Mammary epithelial cell (primary cell): Measurements from ENCODE around the gene ABAT.

Experiments used
- CTCF ChIP-seq, 2 donors: IDR thresholded peaks in 1 of 2; conservative IDR thresholded peaks in 1 of 2; 2 replicates each; pipeline ENCODE4 v1.5.1; 2011 to 2012; ENCODE audit warnings: inconsistent platforms in 2 of 2, low read length in 2 of 2, mild to moderate bottlenecking in 2 of 2, control low read depth in 1 of 2, low read depth in 1 of 2; ENCODE audit not compliant: insufficient read depth in 1 of 2; ENCODE audit errors: extremely low read depth in 1 of 2
- EZH2 ChIP-seq: IDR thresholded peaks from 2 replicates; pipeline ENCODE4 v1.6.1; 2012; ENCODE audit warnings: low read length, inconsistent platforms, borderline replicate concordance

- TF ChIP-seq CTCF (conservative IDR thresholded peaks at IDR 0.05 in 1 of 2, IDR thresholded peaks at IDR 0.05 in 1 of 2; ENCODE audit: extremely low read depth in 1 of 2, insufficient read depth in 1 of 2, low read depth in 1 of 2, low read length in 2 of 2) (no peak), EZH2 (no peak)
These were observed 29.7 kb downstream of the ABAT start for GRCh38 chr16:8704098-8704497.
